OCI-LY1 (cell line): ENCODE data around the gene CRIM1.

Source experiments
- EZH2 ChIP-seq: fragments of 200-600 bp; sonication (generic), shearing (Covaris generic); IDR thresholded peaks from 2 replicates; pipeline ENCODE4 v1.8.0; 2017; ENCODE audit warnings: borderline replicate concordance, mixed run types, mild to moderate bottlenecking, antibody characterized with exemption, low read length, moderate library complexity, mixed read lengths
- TF ChIP-seq, protein P1 (sequence below): fragments of 200-600 bp; sonication (generic), shearing (Covaris generic); IDR thresholded peaks from 2 replicates; pipeline ENCODE4 v1.5.1; 2017; ENCODE audit warnings: mild to moderate bottlenecking, antibody characterized with exemption, low read length, moderate library complexity, mixed read lengths

DNA sequence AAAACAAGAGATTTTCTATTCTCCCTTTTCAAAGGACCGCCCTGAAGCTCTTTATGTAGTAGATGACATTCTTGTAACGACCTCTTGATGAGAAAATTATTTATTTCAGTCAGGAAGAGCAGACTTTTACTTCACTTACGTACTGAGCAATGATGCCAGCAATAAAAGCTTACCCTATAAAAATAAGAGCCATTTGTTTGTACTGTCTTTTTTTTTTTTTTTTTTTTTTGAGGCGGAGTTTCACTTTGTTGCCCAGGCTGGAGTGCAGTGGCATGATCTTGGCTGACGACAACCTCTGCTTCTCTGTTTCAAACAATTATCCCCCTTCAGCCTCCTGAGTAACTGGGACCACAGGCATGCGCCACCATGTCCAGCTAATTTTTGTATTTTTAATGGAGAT lies 39.2 kb downstream of the CRIM1 start:
- TF ChIP-seq, protein P1, sequence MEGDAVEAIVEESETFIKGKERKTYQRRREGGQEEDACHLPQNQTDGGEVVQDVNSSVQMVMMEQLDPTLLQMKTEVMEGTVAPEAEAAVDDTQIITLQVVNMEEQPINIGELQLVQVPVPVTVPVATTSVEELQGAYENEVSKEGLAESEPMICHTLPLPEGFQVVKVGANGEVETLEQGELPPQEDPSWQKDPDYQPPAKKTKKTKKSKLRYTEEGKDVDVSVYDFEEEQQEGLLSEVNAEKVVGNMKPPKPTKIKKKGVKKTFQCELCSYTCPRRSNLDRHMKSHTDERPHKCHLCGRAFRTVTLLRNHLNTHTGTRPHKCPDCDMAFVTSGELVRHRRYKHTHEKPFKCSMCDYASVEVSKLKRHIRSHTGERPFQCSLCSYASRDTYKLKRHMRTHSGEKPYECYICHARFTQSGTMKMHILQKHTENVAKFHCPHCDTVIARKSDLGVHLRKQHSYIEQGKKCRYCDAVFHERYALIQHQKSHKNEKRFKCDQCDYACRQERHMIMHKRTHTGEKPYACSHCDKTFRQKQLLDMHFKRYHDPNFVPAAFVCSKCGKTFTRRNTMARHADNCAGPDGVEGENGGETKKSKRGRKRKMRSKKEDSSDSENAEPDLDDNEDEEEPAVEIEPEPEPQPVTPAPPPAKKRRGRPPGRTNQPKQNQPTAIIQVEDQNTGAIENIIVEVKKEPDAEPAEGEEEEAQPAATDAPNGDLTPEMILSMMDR: no peak
- no peak for TF ChIP-seq EZH2
